Measurements from ENCODE around the gene NKD1. TPM values are rescaled to one million over a fixed set of nuclear protein-coding genes. Genes with fewer than 3 reads are reported as not detected.
"Not testable (repeated sequence)": the region's sequence is repeated elsewhere in the genome, so short reads cannot be mapped to it uniquely, and the experiment has no call there.

Gene NKD1
- total RNA-seq, 1 experiment from 2014 or later: 11.4 TPM

GRCh38 chr16:50576403-50577113 lies 28.4 kb downstream of the NKD1 start (continued):
- no peak for TF ChIP-seq ZBTB33 (IDR thresholded peaks at IDR 0.05; ENCODE audit: extremely low read depth, insufficient replicate concordance, low read length)
- TF ChIP-seq TCF7L2 (IDR thresholded peaks at IDR 0.05; ENCODE audit: borderline replicate concordance, extremely low read depth, insufficient read depth, insufficient read length): no peak
- no peak for TF ChIP-seq MAX (IDR thresholded peaks at IDR 0.05)
- TF ChIP-seq EZH2phosphoT487 (IDR thresholded peaks at IDR 0.05; ENCODE audit: borderline replicate concordance): no peak
- TF ChIP-seq RAD21 (IDR thresholded peaks at IDR 0.05; ENCODE audit: low read depth): no peak

- no peaks in the 10 kb centered on the region for H3K27me3 ChIP-seq (ENCODE audit: insufficient read depth, low read length)
- intact Hi-C loops (cut with micrococcal nuclease): no loop called here
- no peaks in the 10 kb centered on the region for H3K9me3 ChIP-seq (ENCODE audit: control insufficient read depth in 1 of 2, insufficient read depth in 1 of 2, low read depth in 1 of 2, low read length in 2 of 2)
- no peak overlapping the region for H2AFZ ChIP-seq (ENCODE audit: low read depth, low read length, poor library complexity, severe bottlenecking)
- BruUV-seq (replicated peaks): no TSS peak
- H3K9me2 ChIP-seq (ENCODE audit: insufficient read depth): no peaks in the 10 kb centered on the region
- H3K36me3 ChIP-seq (ENCODE audit: control insufficient read depth in 1 of 2, insufficient read depth in 2 of 2, low read length in 2 of 2): no peaks in the 10 kb centered on the region
- no peak overlapping the region for H3K4me3 ChIP-seq (replicated peaks in 1 of 2; ENCODE audit: low read depth in 1 of 2, low read length in 2 of 2)
- no peaks in the 10 kb centered on the region for H4K20me1 ChIP-seq (ENCODE audit: insufficient read depth)
- H3K9ac ChIP-seq (ENCODE audit: low read length): no peak overlapping the region
- CTCF ChIA-PET: no interaction called here
- ATAC-seq (0 out of 2 replicates have a peak, but pooled peaks have one; percentile 40), DNase-seq (ENCODE audit: low read depth, low spot score) (no peak)
- no peaks in the 10 kb centered on the region for H3K4me1 ChIP-seq (ENCODE audit: control insufficient read depth in 1 of 2, insufficient read depth in 2 of 2, low read length in 2 of 2)
- no peak overlapping the region for H3K4me2 ChIP-seq (ENCODE audit: low read length)
- RAD21 ChIA-PET (ENCODE audit: low non-redundant PET in 1 of 2, low total read pairs in 2 of 2, uncharacterized antibody in 2 of 2, unreplicated experiment in 2 of 2): no interaction called here
- POLR2A ChIA-PET: no interaction called here
- no peak overlapping the region for H3K27ac ChIP-seq (ENCODE audit: low read depth, low read length)
- no peaks in the 10 kb centered on the region for H3K79me2 ChIP-seq (ENCODE audit: insufficient read depth, low read length)
- no peak for TF ChIP-seq SIN3A (IDR thresholded peaks at IDR 0.05; ENCODE audit: low read depth)
- no peak for TF ChIP-seq EZH2phosphoT487 (IDR thresholded peaks at IDR 0.05; ENCODE audit: borderline replicate concordance)
- no peak for TF ChIP-seq MAX (IDR thresholded peaks at IDR 0.05)
- no peak for TF ChIP-seq ZBTB33 (IDR thresholded peaks at IDR 0.05; ENCODE audit: extremely low read depth, insufficient replicate concordance, low read length)
These were observed 29.9 kb downstream of the NKD1 start for GRCh38 chr16:50578137-50578536.

GRCh38 chr16:50579373-50579772 lies 31.2 kb downstream of the NKD1 start:
- H3K79me2 ChIP-seq (ENCODE audit: insufficient read depth, low read length); H3K9me2 ChIP-seq (ENCODE audit: insufficient read depth); ATAC-seq; H4K20me1 ChIP-seq (ENCODE audit: insufficient read depth); BruUV-seq (replicated peaks); intact Hi-C loops (cut with micrococcal nuclease); H3K4me1 ChIP-seq (ENCODE audit: control insufficient read depth in 1 of 2, insufficient read depth in 2 of 2, low read length in 2 of 2); DNase-seq (ENCODE audit: low read depth, low spot score); CTCF ChIA-PET; H3K27me3 ChIP-seq (ENCODE audit: insufficient read depth, low read length); H3K36me3 ChIP-seq (ENCODE audit: control insufficient read depth in 1 of 2, insufficient read depth in 2 of 2, low read length in 2 of 2); H3K27ac ChIP-seq (ENCODE audit: low read depth, low read length); H3K4me2 ChIP-seq (ENCODE audit: low read length); H2AFZ ChIP-seq (ENCODE audit: low read depth, low read length, poor library complexity, severe bottlenecking); H3K9ac ChIP-seq (ENCODE audit: low read length); POLR2A ChIA-PET; RAD21 ChIA-PET (ENCODE audit: low non-redundant PET in 1 of 2, low total read pairs in 2 of 2, uncharacterized antibody in 2 of 2, unreplicated experiment in 2 of 2); H3K9me3 ChIP-seq (ENCODE audit: control insufficient read depth in 1 of 2, insufficient read depth in 1 of 2, low read depth in 1 of 2, low read length in 2 of 2); H3K4me3 ChIP-seq (replicated peaks in 1 of 2; ENCODE audit: low read depth in 1 of 2, low read length in 2 of 2): not testable (repeated sequence)
